NCI-H1105 (cell line): Measurements from ENCODE around the gene CENPF.

Source experiments
- DNase-seq: peaks from one replicate; lab custom pipeline; 2025; lab: John Stamatoyannopoulos, UW

Gene CENPF

GRCh38 chr1:214617246-214617645, 14.3 kb downstream of the CENPF start:
- DNase-seq = no peak

- no peak for DNase-seq
Observed at GRCh38 chr1:214617843-214618242, 14.8 kb downstream of the CENPF start.

GRCh38 chr1:214621236-214621635, 18.2 kb downstream of the CENPF start:
- no peak for DNase-seq

GRCh38 chr1:214623430-214623829, 20.4 kb downstream of the CENPF start:
- DNase-seq = no peak

- DNase-seq = no peak
Observed at GRCh38 chr1:214632091-214632490, 29.1 kb downstream of the CENPF start.

GRCh38 chr1:214633686-214634085, 30.7 kb downstream of the CENPF start:
- DNase-seq = no peak

- DNase-seq = no peak
Observed at GRCh38 chr1:214634267-214634666, 31.3 kb downstream of the CENPF start.

- no peak for DNase-seq
Observed at GRCh38 chr1:214635086-214635485, 32.1 kb downstream of the CENPF start.

- no peak for DNase-seq
Observed at GRCh38 chr1:214635506-214635905, 32.5 kb downstream of the CENPF start.

GRCh38 chr1:214636436-214636835, 33.4 kb downstream of the CENPF start:
- DNase-seq = no peak

- DNase-seq = no peak
Observed at GRCh38 chr1:214637125-214637524, 34.1 kb downstream of the CENPF start.

GRCh38 chr1:214637722-214638458, 34.9 kb downstream of the CENPF start:
- DNase-seq = no peak

GRCh38 chr1:214638459-214638807, 35.4 kb downstream of the CENPF start:
- no peak for DNase-seq

- no peak for DNase-seq
Observed at GRCh38 chr1:214638997-214639396, 36.0 kb downstream of the CENPF start.

GRCh38 chr1:214640431-214641213, 37.6 kb downstream of the CENPF start:
- DNase-seq = no peak

GRCh38 chr1:214641214-214641895, 38.4 kb downstream of the CENPF start:
- DNase-seq = no peak

- DNase-seq = no peak
Observed at GRCh38 chr1:214643030-214643429, 40.0 kb downstream of the CENPF start.

GRCh38 chr1:214645712-214646111, 42.7 kb downstream of the CENPF start:
- no peak for DNase-seq

GRCh38 chr1:214648801-214649200, 45.8 kb downstream of the CENPF start:
- DNase-seq = no peak

- DNase-seq = no peak
Observed at GRCh38 chr1:214649607-214650006, 46.6 kb downstream of the CENPF start.

GRCh38 chr1:214650664-214651063, 47.7 kb downstream of the CENPF start:
- no peak for DNase-seq

- DNase-seq = no peak
Observed at GRCh38 chr1:214657299-214657698, 54.3 kb downstream of the CENPF start.

- no peak for DNase-seq
Observed at GRCh38 chr1:214658175-214658574, 55.2 kb downstream of the CENPF start.
